Neural crest cell (in vitro differentiated cells): Measurements from ENCODE around the gene JARID2. TPM values are rescaled to one million over a fixed set of nuclear protein-coding genes. Genes with fewer than 3 reads are reported as not detected.

Experiments
- DNase-seq: peaks from one replicate; pipeline ENCODE4 v3.0.0; 2021; ENCODE audit warnings: low read depth, mixed read lengths, low spot score
- H3K27ac Mint-ChIP-seq: one replicate; pipeline ENCODE4 v1.8.0; 2021; ENCODE audit warnings: mild to moderate bottlenecking, mixed read lengths; ENCODE audit not compliant: unreplicated experiment
- H3K27me3 Mint-ChIP-seq: 2 replicates; pipeline ENCODE4 v1.8.0; 2021; ENCODE audit warnings: low read depth, mild to moderate bottlenecking, mixed read lengths
- H3K36me3 Mint-ChIP-seq: 2 replicates; pipeline ENCODE4 v1.8.0; 2021; ENCODE audit warnings: low read depth, mild to moderate bottlenecking, mixed read lengths
- H3K4me1 Mint-ChIP-seq: 2 replicates; pipeline ENCODE4 v1.8.0; 2021; ENCODE audit warnings: mixed read lengths
- H3K4me3 Mint-ChIP-seq: one replicate; pipeline ENCODE4 v1.8.0; 2021; ENCODE audit warnings: mild to moderate bottlenecking, mixed read lengths
- H3K9me3 Mint-ChIP-seq: 2 replicates; pipeline ENCODE4 v1.8.0; 2021; ENCODE audit warnings: mixed read lengths
- CTCF ChIP-seq: fragments of 200-600 bp; sonication (generic); conservative IDR thresholded peaks from 2 replicates; pipeline ENCODE4 v1.5.0; 2021; ENCODE audit warnings: antibody characterized with exemption, mild to moderate bottlenecking
- total RNA-seq: library from RNA; stranded (reverse); gene quantifications from 2 replicates; pipeline ENCODE4 v1.2.1, GENCODE V29; 2021

The JARID2 gene
- total RNA-seq, 1 donor from 2014 or later, result 33.9 TPM

- no peaks in the 10 kb centered on the region for H3K36me3 Mint-ChIP-seq
- H3K4me1 Mint-ChIP-seq, result peaks cover 79% of the 10 kb centered on the region
- H3K27me3 Mint-ChIP-seq, result no peaks in the 10 kb centered on the region
- no peak overlapping the region for H3K27ac Mint-ChIP-seq
- peak overlapping the region; percentile 23 for H3K4me3 Mint-ChIP-seq
- H3K9me3 Mint-ChIP-seq, result no peaks in the 10 kb centered on the region
- DNase-seq, result no peak
- TF ChIP-seq CTCF, result no peak
These were observed 141.2 kb downstream of the JARID2 start for GRCh38 chr6:15387118-15387517.

- Mint-ChIP-seq H3K4me1 (peaks cover 64% of the 10 kb centered on the region), H3K36me3 (peaks cover 10% of the 10 kb centered on the region), H3K9me3 (peaks cover 4% of the 10 kb centered on the region), H3K27me3 (no peaks in the 10 kb centered on the region), H3K27ac (no peak overlapping the region), H3K4me3 (no peak overlapping the region)
- no peak for TF ChIP-seq CTCF
- no peak for DNase-seq
These were observed 143.4 kb downstream of the JARID2 start for GRCh38 chr6:15389084-15389764.

GRCh38 chr6:15389765-15390723, 144.2 kb downstream of the JARID2 start:
- no peaks in the 10 kb centered on the region for H3K27me3 Mint-ChIP-seq

DNA sequence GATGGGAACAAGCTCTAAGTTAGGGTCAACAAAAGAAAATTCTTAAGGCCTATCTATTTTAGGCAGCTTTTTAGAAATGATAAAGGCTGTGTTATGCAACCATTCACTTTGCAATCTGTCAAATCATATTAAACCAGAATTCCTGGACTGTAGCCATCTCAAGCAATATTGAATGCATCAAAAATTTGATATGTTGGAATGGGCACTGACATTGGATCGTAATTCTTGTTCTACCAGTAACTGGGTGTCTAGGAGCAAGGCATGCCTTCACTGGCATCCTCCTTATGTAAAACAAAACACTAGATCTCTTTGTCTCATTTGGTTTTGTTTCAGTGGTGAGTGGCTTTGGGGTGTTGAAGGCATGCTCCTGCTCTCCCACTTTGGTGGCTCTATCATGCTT, 145.6 kb downstream of the JARID2 start:
- no peak for TF ChIP-seq CTCF
- no peak overlapping the region for H3K4me3 Mint-ChIP-seq

More at GRCh38 chr6:15389765-15390723, 144.2 kb downstream of the JARID2 start:
- Mint-ChIP-seq H3K9me3 (peaks cover 4% of the 10 kb centered on the region), H3K36me3 (peaks cover 12% of the 10 kb centered on the region), H3K4me1 (peaks cover 56% of the 10 kb centered on the region), H3K27ac (no peak overlapping the region), H3K4me3 (peak overlapping the region; percentile 28)
- peak; percentile 76 for TF ChIP-seq CTCF
- DNase-seq, result peak; percentile 63

DNA sequence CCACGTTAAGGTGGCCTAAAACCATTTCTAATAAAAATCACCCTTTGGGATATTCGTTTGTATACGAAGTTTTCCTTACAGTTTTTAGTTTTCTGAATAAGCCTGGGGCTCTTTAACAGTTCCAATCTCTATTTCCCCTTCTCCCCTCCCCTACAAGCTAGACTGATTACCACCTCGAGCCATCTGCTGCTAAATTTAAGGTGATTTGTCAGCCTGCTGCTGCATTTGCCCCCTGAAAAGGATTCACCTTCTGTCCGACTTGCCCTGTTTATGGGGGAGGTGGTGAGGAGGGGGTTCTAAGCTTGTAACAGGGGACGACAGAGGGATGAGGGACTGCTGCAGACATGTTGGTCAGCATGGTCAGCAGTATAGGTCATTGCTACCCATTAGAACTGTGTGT, 146.3 kb downstream of the JARID2 start:
- no peak for TF ChIP-seq CTCF
- no peak for DNase-seq
- peaks cover 42% of the 10 kb centered on the region for H3K4me1 Mint-ChIP-seq
- H3K9me3 Mint-ChIP-seq, result peaks cover 4% of the 10 kb centered on the region
- no peak overlapping the region for H3K4me3 Mint-ChIP-seq
- peaks cover 12% of the 10 kb centered on the region for H3K36me3 Mint-ChIP-seq
- peak overlapping the region; percentile 87 for H3K27ac Mint-ChIP-seq
- H3K27me3 Mint-ChIP-seq, result no peaks in the 10 kb centered on the region

More for the DNA sequence above, 145.6 kb downstream of the JARID2 start:
- H3K9me3 Mint-ChIP-seq, result peaks cover 4% of the 10 kb centered on the region
- DNase-seq, result no peak
- H3K27me3 Mint-ChIP-seq, result no peaks in the 10 kb centered on the region
- no peak overlapping the region for H3K27ac Mint-ChIP-seq
- peaks cover 12% of the 10 kb centered on the region for H3K36me3 Mint-ChIP-seq
- peaks cover 48% of the 10 kb centered on the region for H3K4me1 Mint-ChIP-seq
